ENCODE data around the gene STK36. TPM values are rescaled to one million over a fixed set of nuclear protein-coding genes. Genes with fewer than 3 reads are reported as not detected.

The STK36 gene
- total RNA-seq (2014; rRNA removed; shearing (Covaris generic)) = 20.4 and 29.4 TPM in 2 replicates

- peak; percentile 96 for DNase-seq
- Histone ChIP-seq H3K36me3 (replicated peaks; ENCODE audit: control insufficient read depth, insufficient read depth, low read length) (peaks cover 8% of the 10 kb centered on the region), H3K4me3 (ENCODE audit: insufficient read depth, low read depth, low read length) (peak within 1 kb of the TSS; percentile 93), H3K27me3 (ENCODE audit: control insufficient read depth, insufficient read depth, low read length) (no peaks in the 10 kb centered on the region)
These were observed at the start of gene STK36, which contains the start of gene RNF25 for GRCh38 chr2:218671654-218672566. STK36 (plus strand) TSS chr2:218672086; CDS start chr2:218672830, 744 bp downstream. RNF25 (minus strand) TSS chr2:218672002; CDS start chr2:218671970, 32 bp downstream.

DNA sequence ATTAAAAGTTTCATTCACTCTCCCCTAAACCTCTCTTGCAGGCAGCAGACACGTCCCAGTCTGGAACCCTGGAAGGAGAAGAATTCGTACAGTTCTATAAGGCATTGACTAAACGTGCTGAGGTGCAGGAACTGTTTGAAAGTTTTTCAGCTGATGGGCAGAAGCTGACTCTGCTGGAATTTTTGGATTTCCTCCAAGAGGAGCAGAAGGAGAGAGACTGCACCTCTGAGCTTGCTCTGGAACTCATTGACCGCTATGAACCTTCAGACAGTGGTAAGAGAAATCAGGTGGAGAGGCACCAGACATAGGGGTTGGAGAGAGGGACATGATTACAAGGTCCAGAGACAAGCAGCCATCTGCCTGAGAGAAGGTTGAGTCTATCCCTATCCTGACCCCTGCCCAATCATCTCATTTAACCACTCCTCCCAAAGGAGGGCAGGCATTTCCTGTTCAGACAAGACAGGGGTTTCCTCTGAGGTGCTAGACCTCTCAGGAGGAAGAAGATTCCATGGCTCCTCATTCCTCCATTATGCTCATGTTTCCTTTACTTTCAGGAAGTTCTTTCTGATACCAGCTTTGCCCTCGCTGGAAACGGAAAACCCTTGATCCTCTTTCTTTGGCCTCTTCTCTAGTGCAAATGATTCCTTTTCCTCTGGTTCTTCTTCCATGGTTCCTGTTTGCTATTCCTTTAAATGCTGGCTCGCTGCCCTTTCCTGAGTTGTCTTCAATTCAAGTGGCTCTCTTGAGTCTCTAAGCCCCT lies 49.1 kb upstream of the STK36 start:
- H3K27me3 ChIP-seq (ENCODE audit: control insufficient read depth, insufficient read depth, low read length) = no peaks in the 10 kb centered on the region
- DNase-seq = peak; percentile 19
- H3K36me3 ChIP-seq (replicated peaks; ENCODE audit: control insufficient read depth, insufficient read depth, low read length) = no peaks in the 10 kb centered on the region
- no peak overlapping the region for H3K4me3 ChIP-seq (ENCODE audit: insufficient read depth, low read depth, low read length)

DNA sequence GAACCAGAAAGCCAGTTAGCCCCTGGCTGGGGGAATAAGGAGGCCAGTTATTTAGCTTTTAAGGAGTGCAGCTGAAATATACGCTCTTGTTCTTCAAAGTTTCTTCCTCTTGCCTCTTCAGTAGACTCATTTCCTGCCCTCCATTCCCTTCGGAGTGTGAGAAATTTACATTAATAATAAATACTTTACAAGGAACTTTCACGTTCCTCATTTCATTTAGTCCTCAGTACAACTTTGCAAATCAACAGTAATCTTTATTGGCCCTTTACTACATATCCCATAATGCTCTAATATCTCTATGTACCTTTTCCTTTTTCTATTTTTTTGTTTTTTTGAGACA lies 48.5 kb upstream of the STK36 start:
- no peak for DNase-seq
- no peak overlapping the region for H3K4me3 ChIP-seq (ENCODE audit: insufficient read depth, low read depth, low read length)

DNA sequence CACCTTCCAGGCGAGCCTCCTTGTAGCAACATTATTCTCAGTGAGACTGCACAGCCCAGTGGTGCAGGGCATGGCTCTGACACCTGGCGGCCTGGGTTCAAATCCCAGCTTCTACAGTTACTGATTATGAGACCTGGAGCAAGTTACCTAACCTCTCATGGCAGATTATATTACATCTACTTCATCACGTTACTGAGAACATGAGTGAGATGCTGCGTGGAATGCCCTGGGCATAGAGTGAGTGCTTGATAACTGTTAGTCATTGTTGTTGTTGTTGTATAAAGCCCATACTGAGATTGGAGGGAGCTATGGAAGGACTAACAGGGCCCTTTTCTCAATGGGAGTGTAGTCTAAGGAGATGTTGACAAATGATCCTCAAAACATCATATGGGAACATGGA lies 45.5 kb upstream of the STK36 start:
- no peak overlapping the region for H3K4me3 ChIP-seq (ENCODE audit: insufficient read depth, low read depth, low read length)
- no peaks in the 10 kb centered on the region for H3K36me3 ChIP-seq (replicated peaks; ENCODE audit: control insufficient read depth, insufficient read depth, low read length)
- H3K27me3 ChIP-seq (ENCODE audit: control insufficient read depth, insufficient read depth, low read length) = no peaks in the 10 kb centered on the region
- no peak for DNase-seq

More for the DNA sequence above, 48.5 kb upstream of the STK36 start:
- H3K36me3 ChIP-seq (replicated peaks; ENCODE audit: control insufficient read depth, insufficient read depth, low read length) = no peaks in the 10 kb centered on the region
- H3K27me3 ChIP-seq (ENCODE audit: control insufficient read depth, insufficient read depth, low read length) = no peaks in the 10 kb centered on the region

DNA sequence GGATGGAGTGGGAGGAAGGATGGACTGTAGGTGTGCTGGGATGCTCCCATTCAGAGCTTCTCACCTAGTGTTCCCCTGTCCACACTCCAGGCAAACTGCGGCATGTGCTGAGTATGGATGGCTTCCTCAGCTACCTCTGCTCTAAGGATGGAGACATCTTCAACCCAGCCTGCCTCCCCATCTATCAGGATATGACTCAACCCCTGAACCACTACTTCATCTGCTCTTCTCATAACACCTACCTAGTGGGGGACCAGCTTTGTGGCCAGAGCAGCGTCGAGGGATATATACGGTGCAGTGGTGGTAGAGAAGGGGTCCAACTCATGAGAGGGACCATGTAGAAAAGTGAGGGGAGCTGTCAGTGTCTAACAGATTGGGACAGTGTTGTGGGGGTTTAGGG lies 43.9 kb upstream of the STK36 start:
- no peak for DNase-seq
- no peak overlapping the region for H3K4me3 ChIP-seq (ENCODE audit: insufficient read depth, low read depth, low read length)
- no peaks in the 10 kb centered on the region for H3K27me3 ChIP-seq (ENCODE audit: control insufficient read depth, insufficient read depth, low read length)
- no peaks in the 10 kb centered on the region for H3K36me3 ChIP-seq (replicated peaks; ENCODE audit: control insufficient read depth, insufficient read depth, low read length)

DNA sequence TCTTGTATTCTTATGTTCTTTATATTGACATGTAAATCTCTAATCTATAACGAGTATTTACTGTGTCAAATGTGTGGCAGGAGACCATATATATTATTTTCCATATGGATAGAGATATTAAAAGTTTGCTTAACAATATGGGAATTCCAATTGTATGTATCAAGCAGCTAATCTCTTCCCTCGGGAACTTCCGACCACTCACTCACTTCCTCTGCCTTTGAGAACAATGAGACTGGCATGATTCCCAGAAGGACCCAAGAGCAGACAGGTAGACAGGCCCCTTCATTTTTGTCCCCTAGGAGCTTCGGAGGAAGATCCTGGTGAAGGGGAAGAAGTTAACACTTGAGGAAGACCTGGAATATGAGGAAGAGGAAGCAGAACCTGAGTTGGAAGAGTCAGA lies 40.0 kb upstream of the STK36 start:
- Histone ChIP-seq H3K36me3 (replicated peaks; ENCODE audit: control insufficient read depth, insufficient read depth, low read length) (peaks cover 9% of the 10 kb centered on the region), H3K27me3 (ENCODE audit: control insufficient read depth, insufficient read depth, low read length) (no peaks in the 10 kb centered on the region), H3K4me3 (ENCODE audit: insufficient read depth, low read depth, low read length) (no peak overlapping the region)
- no peak for DNase-seq

GRCh38 chr2:218635719-218636118 lies 36.2 kb upstream of the STK36 start:
- Histone ChIP-seq H3K36me3 (replicated peaks; ENCODE audit: control insufficient read depth, insufficient read depth, low read length) (peaks cover 25% of the 10 kb centered on the region), H3K4me3 (ENCODE audit: insufficient read depth, low read depth, low read length) (no peak overlapping the region), H3K27me3 (ENCODE audit: control insufficient read depth, insufficient read depth, low read length) (no peaks in the 10 kb centered on the region)
- no peak for DNase-seq

- no peaks in the 10 kb centered on the region for H3K27me3 ChIP-seq (ENCODE audit: control insufficient read depth, insufficient read depth, low read length)
- peaks cover 35% of the 10 kb centered on the region for H3K36me3 ChIP-seq (replicated peaks; ENCODE audit: control insufficient read depth, insufficient read depth, low read length)
- DNase-seq = no peak
- H3K4me3 ChIP-seq (ENCODE audit: insufficient read depth, low read depth, low read length) = no peak overlapping the region
These were observed 33.5 kb upstream of the STK36 start for GRCh38 chr2:218638372-218638771.

DNA sequence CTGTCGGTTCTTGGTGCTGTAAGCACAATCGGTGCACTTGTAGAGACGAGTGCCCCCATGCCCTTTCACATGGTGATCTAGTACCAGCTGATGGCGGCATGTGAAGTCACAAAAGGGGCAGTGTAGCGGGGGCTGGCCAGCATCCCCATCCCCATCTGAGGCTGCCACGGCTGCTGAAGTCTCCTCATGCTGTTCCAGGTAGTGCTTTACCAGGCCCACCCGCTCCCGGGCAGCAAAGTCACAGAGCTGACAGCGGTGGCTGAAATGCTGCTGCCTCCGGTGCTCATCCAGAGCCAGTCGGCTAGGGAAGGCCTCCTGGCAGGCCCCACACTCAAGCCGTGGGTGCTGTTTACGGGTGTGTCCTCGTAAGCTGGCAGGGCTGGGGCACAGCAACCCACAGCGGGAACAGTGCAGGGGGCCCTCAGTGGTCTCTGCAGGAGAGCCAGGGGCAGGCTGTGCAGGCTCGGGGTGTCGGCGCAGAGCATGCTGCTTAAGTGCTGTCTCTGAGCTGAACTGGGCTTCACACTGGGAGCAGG lies 29.7 kb upstream of the STK36 start:
- no peak for DNase-seq
- Histone ChIP-seq H3K27me3 (ENCODE audit: control insufficient read depth, insufficient read depth, low read length) (no peaks in the 10 kb centered on the region), H3K36me3 (replicated peaks; ENCODE audit: control insufficient read depth, insufficient read depth, low read length) (peaks cover 50% of the 10 kb centered on the region), H3K4me3 (ENCODE audit: insufficient read depth, low read depth, low read length) (no peak overlapping the region)

GRCh38 chr2:218642786-218643185 lies 29.1 kb upstream of the STK36 start:
- DNase-seq = no peak
- H3K4me3 ChIP-seq (ENCODE audit: insufficient read depth, low read depth, low read length) = no peak overlapping the region
- H3K36me3 ChIP-seq (replicated peaks; ENCODE audit: control insufficient read depth, insufficient read depth, low read length) = peaks cover 54% of the 10 kb centered on the region
- no peaks in the 10 kb centered on the region for H3K27me3 ChIP-seq (ENCODE audit: control insufficient read depth, insufficient read depth, low read length)

GRCh38 chr2:218643751-218644310 lies 28.1 kb upstream of the STK36 start:
- peaks cover 54% of the 10 kb centered on the region for H3K36me3 ChIP-seq (replicated peaks; ENCODE audit: control insufficient read depth, insufficient read depth, low read length)
- no peak for DNase-seq
- H3K4me3 ChIP-seq (ENCODE audit: insufficient read depth, low read depth, low read length) = no peak overlapping the region
- H3K27me3 ChIP-seq (ENCODE audit: control insufficient read depth, insufficient read depth, low read length) = no peaks in the 10 kb centered on the region

DNA sequence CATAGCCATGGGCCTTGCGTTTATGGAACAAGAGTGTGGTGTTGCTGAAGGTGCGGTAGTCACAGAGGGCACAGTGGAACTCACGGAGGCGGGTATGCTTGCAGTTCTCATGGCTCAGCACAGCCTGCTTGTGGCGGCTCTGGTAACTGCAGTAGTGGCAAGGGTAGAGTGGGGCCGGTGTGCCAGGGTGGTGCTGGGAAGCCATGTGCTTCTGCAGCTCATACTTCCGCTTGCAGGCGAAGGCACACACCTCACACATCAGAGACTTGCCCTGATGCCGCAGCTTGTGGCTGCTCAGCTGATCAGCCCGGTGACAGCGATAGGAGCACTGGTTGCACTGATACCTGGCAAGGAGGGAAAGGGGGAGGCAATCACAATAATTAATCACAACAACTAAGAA lies 27.2 kb upstream of the STK36 start:
- DNase-seq = no peak
- Histone ChIP-seq H3K36me3 (replicated peaks; ENCODE audit: control insufficient read depth, insufficient read depth, low read length) (peaks cover 59% of the 10 kb centered on the region), H3K27me3 (ENCODE audit: control insufficient read depth, insufficient read depth, low read length) (no peaks in the 10 kb centered on the region), H3K4me3 (ENCODE audit: insufficient read depth, low read depth, low read length) (no peak overlapping the region)

DNA sequence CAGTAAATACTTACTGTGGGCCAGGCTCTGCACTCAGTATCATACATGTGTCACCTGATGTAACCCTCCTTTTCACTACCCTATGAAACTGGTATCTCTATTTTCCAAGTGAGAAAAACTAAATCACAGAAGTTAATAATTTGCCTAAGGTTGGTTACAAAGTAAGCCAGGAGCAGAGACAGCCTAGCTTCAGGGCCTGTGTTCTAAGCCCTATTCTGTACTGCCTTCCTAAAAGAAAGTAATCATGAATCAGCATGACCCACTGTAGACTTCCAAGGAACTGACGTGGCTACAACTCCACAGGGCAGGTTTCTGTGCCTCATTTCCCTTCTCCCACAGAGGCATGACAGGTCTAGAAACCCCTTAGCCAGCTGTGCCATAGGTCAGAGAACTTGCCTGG lies 26.8 kb upstream of the STK36 start:
- H3K4me3 ChIP-seq (ENCODE audit: insufficient read depth, low read depth, low read length) = no peak overlapping the region
- peaks cover 60% of the 10 kb centered on the region for H3K36me3 ChIP-seq (replicated peaks; ENCODE audit: control insufficient read depth, insufficient read depth, low read length)
- H3K27me3 ChIP-seq (ENCODE audit: control insufficient read depth, insufficient read depth, low read length) = no peaks in the 10 kb centered on the region
- no peak for DNase-seq

DNA sequence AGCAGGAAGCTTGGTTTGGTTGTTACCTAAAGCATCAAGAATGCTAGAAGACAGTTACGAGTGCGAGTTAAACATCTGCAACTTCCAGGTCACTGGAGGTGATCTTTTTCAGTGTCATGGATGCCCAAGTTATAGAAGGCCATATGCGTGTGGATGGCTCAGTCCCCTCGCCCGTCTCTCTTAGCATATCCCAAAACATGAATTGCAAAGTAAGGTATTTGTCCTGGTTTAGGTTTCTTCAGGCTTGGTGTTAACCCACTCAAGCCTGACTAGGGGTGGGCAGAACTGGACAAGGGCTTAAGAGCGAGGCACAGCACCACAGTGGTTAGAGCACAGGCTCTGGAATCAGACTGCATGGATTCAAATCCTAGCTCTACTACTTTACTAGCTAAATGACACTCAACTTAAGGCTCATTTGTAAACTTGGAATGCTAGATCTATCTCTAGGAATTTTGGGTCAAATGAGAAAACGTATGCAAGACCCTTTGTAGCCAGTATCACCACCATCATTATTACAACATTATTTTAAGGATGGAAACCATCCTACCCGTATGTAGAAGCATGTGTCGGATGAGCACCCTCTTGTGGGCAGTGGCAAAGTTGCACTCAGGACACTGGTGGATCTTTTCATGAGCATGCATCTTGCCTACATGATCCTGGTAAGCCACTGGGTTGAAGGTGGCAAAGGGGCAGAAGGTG lies 23.6 kb upstream of the STK36 start:
- H3K36me3 ChIP-seq (replicated peaks; ENCODE audit: control insufficient read depth, insufficient read depth, low read length) = peaks cover 57% of the 10 kb centered on the region
- DNase-seq = peak; percentile 86
- H3K27me3 ChIP-seq (ENCODE audit: control insufficient read depth, insufficient read depth, low read length) = no peaks in the 10 kb centered on the region
- H3K4me3 ChIP-seq (ENCODE audit: insufficient read depth, low read depth, low read length) = no peak overlapping the region
